Vagina (tissue), 2 donors: ENCODE data around the gene CRAMP1. TPM values are rescaled to one million over a fixed set of nuclear protein-coding genes. Genes with fewer than 3 reads are reported as not detected.

ENCODE experiments used
- DNase-seq, 2 donors: peaks; one replicate each; pipeline ENCODE4 v3.0.0-alpha.2; 2017; ENCODE audit errors: extremely low spot score in 2 of 2
- H3K27ac ChIP-seq: fragments of 200-600 bp; sonication (generic); one replicate; pipeline ENCODE4 v1.5.1; 2019
- H3K27me3 ChIP-seq: fragments of 200-600 bp; sonication (generic); one replicate; pipeline ENCODE4 v1.5.1; 2019
- H3K36me3 ChIP-seq, 2 donors: fragments of 200-600 bp; sonication (generic); one replicate each; pipeline ENCODE4 v1.5.1; 2017 to 2019
- H3K4me1 ChIP-seq: fragments of 200-600 bp; sonication (generic); one replicate; pipeline ENCODE4 v1.5.1; 2019
- H3K4me3 ChIP-seq, 2 donors: fragments of 200-600 bp; sonication (generic); 1 replicate in 1 of 2; 2 replicates in 1 of 2; pipeline ENCODE4 v1.5.1; 2016 to 2019
- H3K9me3 ChIP-seq: fragments of 200-600 bp; sonication (generic); one replicate; pipeline ENCODE4 v1.5.1; 2019
- CTCF ChIP-seq, 3 experiments: fragments of 450-650 bp in 2 of 3; fragments of 200-600 bp in 1 of 3; sonication (generic) in 1 of 3; IDR thresholded peaks; one replicate each; pipeline ENCODE4 v1.5.1; 2017 to 2019; ENCODE audit warnings: antibody characterized with exemption in 3 of 3, mild to moderate bottlenecking in 2 of 3, moderate library complexity in 2 of 3
- POLR2A ChIP-seq, 2 donors: fragments of 450-650 bp; IDR thresholded peaks; one replicate each; pipeline ENCODE4 v1.6.1; 2017; ENCODE audit warnings: antibody characterized with exemption in 2 of 2, mild to moderate bottlenecking in 2 of 2, moderate library complexity in 2 of 2
- POLR2AphosphoS5 ChIP-seq, 2 donors: sonication (generic); formaldehyde crosslinking; IDR thresholded peaks; one replicate each; pipeline ENCODE4 v1.9.0; 2017; ENCODE audit warnings: antibody characterized with exemption in 2 of 2, mild to moderate bottlenecking in 2 of 2, low read depth in 1 of 2; ENCODE audit not compliant: insufficient read depth in 1 of 2
- intact Hi-C: fragments of 100-400 bp; cut with DNase I; formaldehyde crosslinking; loops from one replicate; pipeline ENCODE4 v1.15.1; 2023
- total RNA-seq: library from RNA; depleted of rRNA; stranded (reverse); fragments of >200 nt; gene quantifications from one replicate; pipeline ENCODE4 v1.2.3, GENCODE V29; 2016

CRAMP1 gene
- total RNA-seq, 1 donor from 2014 or later, result 13.8 TPM

GRCh38 chr16:1635070-1635469, 22.9 kb downstream of the CRAMP1 start:
- H3K27me3 ChIP-seq, result no peaks in the 10 kb centered on the region
- no peaks in the 10 kb centered on the region for H3K4me1 ChIP-seq
- intact Hi-C loops, result no loop called here
- TF ChIP-seq CTCF (IDR thresholded peaks at IDR 0.05), result no peak
- no peaks in the 10 kb centered on the region for H3K9me3 ChIP-seq
- H3K36me3 ChIP-seq, result peaks cover 0 to 64% of the 10 kb centered on the region in 2 donors
- H3K4me3 ChIP-seq, result no peak overlapping the region
- no peak for DNase-seq
- H3K27ac ChIP-seq, result no peak overlapping the region

- no peaks in the 10 kb centered on the region for H3K9me3 ChIP-seq
- TF ChIP-seq POLR2AphosphoS5 (IDR thresholded peaks at IDR 0.05; ENCODE audit: insufficient read depth in 1 of 2, low read depth in 1 of 2) (no peak), POLR2A (IDR thresholded peaks at IDR 0.05) (no peak), CTCF (IDR thresholded peaks at IDR 0.05) (no peak)
- intact Hi-C loops, result no loop called here
- no peaks in the 10 kb centered on the region for H3K4me1 ChIP-seq
- no peaks in the 10 kb centered on the region for H3K27me3 ChIP-seq
- no peak for DNase-seq
- no peak overlapping the region for H3K4me3 ChIP-seq
- H3K36me3 ChIP-seq, result peaks cover 0 to 72% of the 10 kb centered on the region in 2 donors
- H3K27ac ChIP-seq, result no peak overlapping the region
Observed at GRCh38 chr16:1637526-1637925, 25.4 kb downstream of the CRAMP1 start.

GRCh38 chr16:1638757-1639156, 26.6 kb downstream of the CRAMP1 start:
- Histone ChIP-seq H3K4me1 (no peaks in the 10 kb centered on the region), H3K4me3 (no peak overlapping the region), H3K27ac (no peak overlapping the region), H3K9me3 (no peaks in the 10 kb centered on the region), H3K27me3 (no peaks in the 10 kb centered on the region), H3K36me3 (peaks cover 0 to 63% of the 10 kb centered on the region in 2 donors)
- no peak for DNase-seq
- no peak for TF ChIP-seq POLR2A (IDR thresholded peaks at IDR 0.05)
- no peak for TF ChIP-seq CTCF (IDR thresholded peaks at IDR 0.05)
- no peak for TF ChIP-seq POLR2AphosphoS5 (IDR thresholded peaks at IDR 0.05; ENCODE audit: insufficient read depth in 1 of 2, low read depth in 1 of 2)
- intact Hi-C loops, result no loop called here

- Histone ChIP-seq H3K27me3 (no peaks in the 10 kb centered on the region), H3K9me3 (no peaks in the 10 kb centered on the region), H3K4me3 (no peak overlapping the region), H3K27ac (no peak overlapping the region), H3K36me3 (peaks cover 0 to 61% of the 10 kb centered on the region in 2 donors), H3K4me1 (no peaks in the 10 kb centered on the region)
- TF ChIP-seq POLR2AphosphoS5 (IDR thresholded peaks at IDR 0.05; ENCODE audit: insufficient read depth in 1 of 2, low read depth in 1 of 2) (no peak), CTCF (IDR thresholded peaks at IDR 0.05) (no peak), POLR2A (IDR thresholded peaks at IDR 0.05) (no peak)
- no peak for DNase-seq
- intact Hi-C loops, result no loop called here
Observed at GRCh38 chr16:1639282-1639681, 27.1 kb downstream of the CRAMP1 start.

GRCh38 chr16:1639860-1640259, 27.7 kb downstream of the CRAMP1 start:
- TF ChIP-seq POLR2A (IDR thresholded peaks at IDR 0.05) (no peak), CTCF (IDR thresholded peaks at IDR 0.05) (no peak), POLR2AphosphoS5 (IDR thresholded peaks at IDR 0.05; ENCODE audit: insufficient read depth in 1 of 2, low read depth in 1 of 2) (no peak)
- intact Hi-C loops, result no loop called here
- DNase-seq, result no peak
- no peaks in the 10 kb centered on the region for H3K9me3 ChIP-seq
- H3K4me1 ChIP-seq, result no peaks in the 10 kb centered on the region
- H3K4me3 ChIP-seq, result no peak overlapping the region
- H3K36me3 ChIP-seq, result peaks cover 0 to 55% of the 10 kb centered on the region in 2 donors
- no peaks in the 10 kb centered on the region for H3K27me3 ChIP-seq
- no peak overlapping the region for H3K27ac ChIP-seq
